DND-41 (cell line): ENCODE results near the gene RPL35.
"Not testable (repeated sequence)": the region's sequence is repeated elsewhere in the genome, so short reads cannot be mapped to it uniquely, and the experiment has no call there.

ENCODE experiments used
- EZH2 ChIP-seq: IDR thresholded peaks from 3 replicates; pipeline ENCODE4 v1.6.1; 2012; ENCODE audit warnings: borderline replicate concordance, low read depth, mild to moderate bottlenecking, moderate library complexity, low read length, inconsistent platforms; ENCODE audit not compliant: severe bottlenecking
- TF ChIP-seq, protein P1 (sequence below): IDR thresholded peaks from 2 replicates; pipeline ENCODE4 v1.5.1; 2012; ENCODE audit warnings: borderline replicate concordance, low read length, moderate library complexity, mild to moderate bottlenecking; ENCODE audit not compliant: poor library complexity, severe bottlenecking; ENCODE audit errors: extremely low read depth

DNA sequence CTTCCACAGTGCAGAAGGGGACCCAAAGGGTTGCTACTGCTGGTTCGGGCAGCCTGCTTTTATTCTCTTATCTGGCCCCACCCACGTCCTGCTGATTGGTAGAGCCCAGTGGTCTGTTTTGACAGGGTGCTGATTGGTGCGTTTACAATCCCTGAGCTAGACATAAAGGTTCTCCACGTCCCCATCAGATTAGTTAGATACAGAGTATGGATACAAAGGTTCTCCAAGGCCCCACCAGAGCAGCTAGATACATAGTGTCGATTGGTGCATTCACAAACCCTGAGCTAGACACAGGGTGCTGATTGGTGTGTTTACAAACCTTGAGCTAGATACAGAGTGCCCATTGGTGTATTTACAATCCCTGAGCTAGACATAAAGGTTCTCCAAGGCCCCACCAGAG, 23.6 kb downstream of the RPL35 start:
- TF ChIP-seq, protein P1, sequence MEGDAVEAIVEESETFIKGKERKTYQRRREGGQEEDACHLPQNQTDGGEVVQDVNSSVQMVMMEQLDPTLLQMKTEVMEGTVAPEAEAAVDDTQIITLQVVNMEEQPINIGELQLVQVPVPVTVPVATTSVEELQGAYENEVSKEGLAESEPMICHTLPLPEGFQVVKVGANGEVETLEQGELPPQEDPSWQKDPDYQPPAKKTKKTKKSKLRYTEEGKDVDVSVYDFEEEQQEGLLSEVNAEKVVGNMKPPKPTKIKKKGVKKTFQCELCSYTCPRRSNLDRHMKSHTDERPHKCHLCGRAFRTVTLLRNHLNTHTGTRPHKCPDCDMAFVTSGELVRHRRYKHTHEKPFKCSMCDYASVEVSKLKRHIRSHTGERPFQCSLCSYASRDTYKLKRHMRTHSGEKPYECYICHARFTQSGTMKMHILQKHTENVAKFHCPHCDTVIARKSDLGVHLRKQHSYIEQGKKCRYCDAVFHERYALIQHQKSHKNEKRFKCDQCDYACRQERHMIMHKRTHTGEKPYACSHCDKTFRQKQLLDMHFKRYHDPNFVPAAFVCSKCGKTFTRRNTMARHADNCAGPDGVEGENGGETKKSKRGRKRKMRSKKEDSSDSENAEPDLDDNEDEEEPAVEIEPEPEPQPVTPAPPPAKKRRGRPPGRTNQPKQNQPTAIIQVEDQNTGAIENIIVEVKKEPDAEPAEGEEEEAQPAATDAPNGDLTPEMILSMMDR = not testable (repeated sequence)
- TF ChIP-seq EZH2 = not testable (repeated sequence)
